HG03354 (cell line): ENCODE measurements around the gene SDSL.

Experiments
- ATAC-seq: cut with Tn5 transposase; IDR thresholded peaks from one replicate; pipeline ENCODE4 v1.9.1; 2021; ENCODE audit warnings: mild to moderate bottlenecking; ENCODE audit not compliant: unreplicated experiment, poor library complexity, severe bottlenecking

SDSL gene

GRCh38 chr12:113440947-113441782, 19.0 kb downstream of the SDSL start:
- ATAC-seq: no peak

- ATAC-seq: no peak
These were observed 20.9 kb downstream of the SDSL start for GRCh38 chr12:113443030-113443539.

- ATAC-seq: no peak
These were observed 23.5 kb downstream of the SDSL start for GRCh38 chr12:113445544-113446171.

GRCh38 chr12:113448873-113449272, 26.7 kb downstream of the SDSL start:
- ATAC-seq: no peak

GRCh38 chr12:113449299-113449698, 27.1 kb downstream of the SDSL start:
- no peak for ATAC-seq

- no peak for ATAC-seq
These were observed 27.7 kb downstream of the SDSL start for GRCh38 chr12:113449839-113450238.

- no peak for ATAC-seq
These were observed 30.3 kb downstream of the SDSL start for GRCh38 chr12:113452458-113452857.

- ATAC-seq: no peak
These were observed 31.1 kb downstream of the SDSL start for GRCh38 chr12:113453330-113453729.

- ATAC-seq: no peak
These were observed 34.0 kb downstream of the SDSL start for GRCh38 chr12:113456199-113456598.

- ATAC-seq: no peak
These were observed 34.6 kb downstream of the SDSL start for GRCh38 chr12:113456761-113457160.

- no peak for ATAC-seq
These were observed 35.0 kb downstream of the SDSL start for GRCh38 chr12:113457185-113457584.

GRCh38 chr12:113457710-113458109, 35.5 kb downstream of the SDSL start:
- ATAC-seq: no peak

- no peak for ATAC-seq
These were observed 37.8 kb downstream of the SDSL start for GRCh38 chr12:113459981-113460380.

- ATAC-seq: no peak
These were observed 39.5 kb downstream of the SDSL start for GRCh38 chr12:113461666-113462065.

GRCh38 chr12:113462117-113462774, 40.1 kb downstream of the SDSL start:
- ATAC-seq: no peak

- no peak for ATAC-seq
These were observed 41.0 kb downstream of the SDSL start for GRCh38 chr12:113462998-113463745.

- no peak for ATAC-seq
These were observed 41.7 kb downstream of the SDSL start for GRCh38 chr12:113463746-113464451.

GRCh38 chr12:113464452-113464775, 42.2 kb downstream of the SDSL start:
- ATAC-seq: no peak
